Osteocyte (in vitro differentiated cells): ENCODE data around the gene IQGAP3. TPM values are rescaled to one million over a fixed set of nuclear protein-coding genes. Genes with fewer than 3 reads are reported as not detected.
A peak's percentile ranks its signal among the peaks of the same experiment; 100 is the strongest.

Experiments used
- DNase-seq: peaks from one replicate; pipeline ENCODE4 v3.0.0; 2021; ENCODE audit warnings: mixed read lengths; ENCODE audit not compliant: unreplicated experiment; ENCODE audit errors: extremely low spot score
- H3K27ac Mint-ChIP-seq: one replicate; pipeline ENCODE4 v1.8.0; 2021; ENCODE audit warnings: mild to moderate bottlenecking, mixed read lengths; ENCODE audit not compliant: unreplicated experiment
- H3K27me3 Mint-ChIP-seq: one replicate; pipeline ENCODE4 v1.8.0; 2021; ENCODE audit warnings: mixed read lengths; ENCODE audit not compliant: unreplicated experiment
- H3K36me3 Mint-ChIP-seq: one replicate; pipeline ENCODE4 v1.8.0; 2021; ENCODE audit warnings: mixed read lengths; ENCODE audit not compliant: unreplicated experiment
- H3K4me1 Mint-ChIP-seq: one replicate; pipeline ENCODE4 v1.8.0; 2021; ENCODE audit warnings: mixed read lengths; ENCODE audit not compliant: unreplicated experiment
- H3K4me3 Mint-ChIP-seq: one replicate; pipeline ENCODE4 v1.8.0; 2021; ENCODE audit warnings: mild to moderate bottlenecking, moderate library complexity, mixed read lengths; ENCODE audit not compliant: unreplicated experiment
- H3K9me3 Mint-ChIP-seq: one replicate; pipeline ENCODE4 v1.8.0; 2021; ENCODE audit warnings: mixed read lengths; ENCODE audit not compliant: unreplicated experiment
- total RNA-seq: library from RNA; stranded (reverse); gene quantifications from 2 replicates; pipeline ENCODE4 v1.2.1, GENCODE V29; 2021
- TF ChIP-seq, protein P1 (sequence below): fragments of 200-600 bp; sonication (generic); IDR thresholded peaks from 2 replicates; pipeline ENCODE4 v1.5.0; 2021; ENCODE audit warnings: antibody characterized with exemption, mild to moderate bottlenecking, moderate library complexity

IQGAP3 gene
- total RNA-seq, 1 donor from 2014 or later: 9.8 TPM

DNA sequence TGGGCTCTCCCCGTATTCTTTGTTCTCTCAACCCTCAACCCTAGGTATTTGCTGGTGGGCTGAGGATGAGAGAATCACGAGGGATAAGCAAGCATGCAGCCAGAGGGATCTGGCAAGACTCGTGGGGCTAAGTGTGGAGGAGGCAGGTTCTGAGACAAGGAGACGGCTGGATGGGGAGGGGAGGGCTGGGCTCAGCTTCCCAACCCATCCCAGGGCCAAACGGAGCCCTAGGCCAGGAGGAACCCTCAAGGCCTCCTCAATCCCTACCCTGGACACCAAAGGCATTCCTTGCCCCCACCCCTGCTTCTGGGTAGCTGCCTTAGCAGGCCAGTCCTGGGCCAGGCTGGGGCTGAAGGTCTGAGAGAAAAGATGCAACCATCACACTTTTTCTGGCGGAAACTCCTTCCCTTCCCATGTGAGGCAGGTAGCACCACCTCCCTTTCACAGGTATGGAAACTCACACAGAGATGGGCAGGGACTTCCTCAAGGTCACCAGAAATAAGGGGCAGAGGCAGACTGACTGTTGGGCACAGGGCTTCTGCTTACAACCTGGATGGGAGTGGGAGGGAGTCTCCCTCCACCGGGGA, 78.0 kb downstream of the IQGAP3 start:
- Mint-ChIP-seq H3K27ac (no peak overlapping the region), H3K4me1 (peaks cover 75% of the 10 kb centered on the region), H3K4me3 (no peak overlapping the region), H3K27me3 (no peaks in the 10 kb centered on the region), H3K9me3 (no peaks in the 10 kb centered on the region), H3K36me3 (peaks cover 11% of the 10 kb centered on the region)
- TF ChIP-seq, protein P1, sequence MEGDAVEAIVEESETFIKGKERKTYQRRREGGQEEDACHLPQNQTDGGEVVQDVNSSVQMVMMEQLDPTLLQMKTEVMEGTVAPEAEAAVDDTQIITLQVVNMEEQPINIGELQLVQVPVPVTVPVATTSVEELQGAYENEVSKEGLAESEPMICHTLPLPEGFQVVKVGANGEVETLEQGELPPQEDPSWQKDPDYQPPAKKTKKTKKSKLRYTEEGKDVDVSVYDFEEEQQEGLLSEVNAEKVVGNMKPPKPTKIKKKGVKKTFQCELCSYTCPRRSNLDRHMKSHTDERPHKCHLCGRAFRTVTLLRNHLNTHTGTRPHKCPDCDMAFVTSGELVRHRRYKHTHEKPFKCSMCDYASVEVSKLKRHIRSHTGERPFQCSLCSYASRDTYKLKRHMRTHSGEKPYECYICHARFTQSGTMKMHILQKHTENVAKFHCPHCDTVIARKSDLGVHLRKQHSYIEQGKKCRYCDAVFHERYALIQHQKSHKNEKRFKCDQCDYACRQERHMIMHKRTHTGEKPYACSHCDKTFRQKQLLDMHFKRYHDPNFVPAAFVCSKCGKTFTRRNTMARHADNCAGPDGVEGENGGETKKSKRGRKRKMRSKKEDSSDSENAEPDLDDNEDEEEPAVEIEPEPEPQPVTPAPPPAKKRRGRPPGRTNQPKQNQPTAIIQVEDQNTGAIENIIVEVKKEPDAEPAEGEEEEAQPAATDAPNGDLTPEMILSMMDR: no peak
- DNase-seq: no peak

DNA sequence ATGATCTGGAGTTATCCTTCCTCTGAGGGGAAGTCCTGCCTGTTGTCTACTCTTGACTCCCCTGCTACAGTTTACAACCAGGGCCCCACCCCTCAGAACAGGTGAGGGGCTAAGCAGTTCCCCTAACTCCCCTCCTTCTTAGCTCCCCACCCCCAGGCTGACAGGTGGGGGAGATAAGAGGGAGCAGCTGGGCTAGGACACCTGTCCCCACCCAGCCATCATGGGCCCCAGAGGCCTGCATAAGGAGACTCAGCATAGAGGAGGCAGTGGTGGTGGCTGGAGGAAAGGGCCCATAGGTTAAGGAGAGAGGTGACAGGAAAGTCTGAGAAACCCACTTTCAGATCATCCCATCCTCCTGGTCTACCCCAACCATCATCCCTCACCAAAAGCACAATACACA, 78.6 kb downstream of the IQGAP3 start:
- Mint-ChIP-seq H3K9me3 (no peaks in the 10 kb centered on the region), H3K4me3 (no peak overlapping the region), H3K36me3 (peaks cover 11% of the 10 kb centered on the region), H3K27me3 (no peaks in the 10 kb centered on the region), H3K4me1 (peaks cover 78% of the 10 kb centered on the region), H3K27ac (no peak overlapping the region)
- DNase-seq: no peak
- TF ChIP-seq, protein P1: no peak

DNA sequence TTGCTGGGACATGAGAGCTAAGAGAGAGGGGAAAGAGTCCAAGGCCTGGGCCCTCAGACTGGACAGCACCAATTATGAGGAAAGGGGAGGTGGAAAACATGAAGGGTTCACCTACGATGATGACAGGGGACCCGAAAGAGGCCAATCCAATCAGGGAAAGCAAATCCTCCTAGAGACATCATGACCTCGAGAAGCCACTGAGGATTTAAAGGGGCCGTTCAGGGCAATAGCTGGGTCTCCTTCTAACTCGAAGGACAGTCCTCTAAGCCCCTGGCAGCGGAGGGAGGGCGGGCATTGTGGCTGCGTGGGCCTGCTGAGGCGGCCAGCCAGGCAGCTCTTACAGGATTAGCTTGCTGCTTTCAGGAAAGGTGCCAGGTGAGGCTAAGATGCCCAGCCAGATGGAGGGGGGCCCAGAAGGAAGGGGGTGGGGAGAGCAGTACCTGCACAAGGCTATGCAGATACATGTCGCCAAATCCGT, 79.2 kb downstream of the IQGAP3 start:
- no peak overlapping the region for H3K4me3 Mint-ChIP-seq
- no peak for DNase-seq
- H3K4me1 Mint-ChIP-seq: peaks cover 78% of the 10 kb centered on the region
- TF ChIP-seq, protein P1: no peak
- H3K27me3 Mint-ChIP-seq: no peaks in the 10 kb centered on the region
- H3K9me3 Mint-ChIP-seq: no peaks in the 10 kb centered on the region
- peak overlapping the region; percentile 67 for H3K27ac Mint-ChIP-seq
- H3K36me3 Mint-ChIP-seq: peaks cover 11% of the 10 kb centered on the region

DNA sequence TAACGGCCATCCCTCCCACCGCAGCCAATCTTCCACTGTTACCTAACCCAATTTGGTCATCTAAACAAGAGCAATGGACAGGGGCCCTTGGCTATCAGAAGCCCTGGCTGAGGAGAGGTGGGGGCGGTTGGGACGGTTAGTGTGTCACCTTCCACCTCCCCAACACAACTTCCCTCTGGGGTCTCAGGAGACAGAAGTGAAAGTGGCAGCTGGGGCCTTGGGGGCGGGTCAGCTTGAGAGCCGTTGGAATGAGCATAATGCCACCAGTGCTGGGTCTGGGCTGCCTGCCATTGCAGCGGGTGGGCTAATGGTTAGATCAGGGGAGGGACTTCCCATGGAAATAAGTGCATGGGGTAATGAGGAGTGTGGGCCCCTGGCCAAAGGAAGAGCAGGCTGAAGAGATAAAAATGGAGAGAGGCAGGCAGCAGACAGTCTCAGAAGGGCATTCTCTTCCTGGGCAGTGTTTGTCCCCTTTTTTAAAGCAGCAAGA, 79.7 kb downstream of the IQGAP3 start:
- Mint-ChIP-seq H3K9me3 (no peaks in the 10 kb centered on the region), H3K27me3 (no peaks in the 10 kb centered on the region), H3K4me1 (peaks cover 76% of the 10 kb centered on the region), H3K4me3 (no peak overlapping the region), H3K27ac (peak overlapping the region; percentile 67), H3K36me3 (peaks cover 11% of the 10 kb centered on the region)
- TF ChIP-seq, protein P1: no peak
- no peak for DNase-seq

DNA sequence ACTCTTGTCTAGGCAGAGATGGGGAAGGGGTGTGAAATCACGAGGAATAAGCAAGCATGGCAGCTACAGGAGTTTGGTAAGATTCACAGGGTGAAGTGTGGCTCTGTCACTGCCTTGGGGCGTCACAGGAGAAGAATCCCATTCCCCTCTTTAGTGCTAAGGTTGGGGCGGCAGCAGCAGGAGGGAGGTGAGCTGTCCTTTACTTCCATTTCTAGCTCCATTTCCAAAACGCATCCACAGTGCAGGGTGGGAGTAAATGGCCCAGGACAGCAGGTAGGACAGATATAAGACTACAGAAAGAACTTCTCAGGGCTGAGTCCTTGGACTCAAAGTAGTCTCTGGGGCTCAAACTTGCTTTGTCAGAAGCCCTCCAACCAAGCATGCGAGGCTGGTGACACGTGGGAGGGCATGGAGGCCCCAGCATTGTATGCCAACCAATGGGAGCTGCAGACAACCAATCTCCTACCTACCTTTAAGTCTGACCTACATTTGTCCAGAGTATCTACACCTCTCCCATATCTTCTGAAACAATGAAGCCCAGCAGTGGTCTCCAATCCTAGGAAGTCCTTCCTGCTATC, 80.3 kb downstream of the IQGAP3 start:
- peaks cover 11% of the 10 kb centered on the region for H3K36me3 Mint-ChIP-seq
- H3K27ac Mint-ChIP-seq: peak overlapping the region; percentile 67
- no peak for DNase-seq
- no peaks in the 10 kb centered on the region for H3K27me3 Mint-ChIP-seq
- H3K4me3 Mint-ChIP-seq: no peak overlapping the region
- H3K9me3 Mint-ChIP-seq: no peaks in the 10 kb centered on the region
- peaks cover 71% of the 10 kb centered on the region for H3K4me1 Mint-ChIP-seq
- TF ChIP-seq, protein P1: no peak
